HepG2 (cell line): ENCODE data around the gene AHSP. TPM values are rescaled to one million over a fixed set of nuclear protein-coding genes. Genes with fewer than 3 reads are reported as not detected.

Experiments
- CEBPG ChIP-seq: IDR thresholded peaks from 2 replicates; pipeline ENCODE4 v1.6.1; 2016
- ETV6 ChIP-seq: sonication (generic); formaldehyde crosslinking; conservative IDR thresholded peaks from 2 replicates; pipeline ENCODE4 v1.4.0; 2020; ENCODE audit warnings: missing genetic modification reagents
- FOXP4 ChIP-seq: sonication (generic); formaldehyde crosslinking; IDR thresholded peaks from 2 replicates; pipeline ENCODE4 v1.4.0; 2020; ENCODE audit warnings: missing genetic modification reagents
- HDAC6 ChIP-seq: fragments of 200-600 bp; sonication (generic); IDR thresholded peaks from 2 replicates; pipeline ENCODE4 v1.7.0; 2017; ENCODE audit warnings: mild to moderate bottlenecking, antibody characterized with exemption, low read length, low read depth
- IKZF1 ChIP-seq: fragments of 450-650 bp; IDR thresholded peaks from 2 replicates; pipeline ENCODE4 v1.7.1; 2016
- JARID2 ChIP-seq: sonication (generic); formaldehyde crosslinking; IDR thresholded peaks from 2 replicates; pipeline ENCODE4 v1.8.1; 2023; ENCODE audit warnings: missing genetic modification reagents, inconsistent platforms; ENCODE audit not compliant: insufficient replicate concordance
- NKX3-1 ChIP-seq: sonication (generic); formaldehyde crosslinking; IDR thresholded peaks from 2 replicates; pipeline ENCODE4 v1.5.0; 2020; ENCODE audit warnings: missing genetic modification reagents
- PCBP2 ChIP-seq: fragments of 200-400 bp; formaldehyde crosslinking; optimal IDR thresholded peaks from 2 replicates; pipeline ENCODE3; 2018; ENCODE audit warnings: low read length, low read depth; ENCODE audit not compliant: poor library complexity, severe bottlenecking
- PREB ChIP-seq: sonication (generic); formaldehyde crosslinking; IDR thresholded peaks from 2 replicates; pipeline ENCODE4 v1.4.0; 2020; ENCODE audit warnings: missing genetic modification reagents
- RFXANK ChIP-seq: IDR thresholded peaks from 2 replicates; pipeline ENCODE4 v1.6.1; 2016
- TP53 ChIP-seq: sonication (generic); formaldehyde crosslinking; conservative IDR thresholded peaks from 2 replicates; pipeline ENCODE4 v1.4.0; 2020; ENCODE audit warnings: missing genetic modification reagents
- ZNF292 ChIP-seq: sonication (generic); formaldehyde crosslinking; IDR thresholded peaks from 2 replicates; pipeline ENCODE4 v1.8.1; 2022; ENCODE audit warnings: mild to moderate bottlenecking, low read depth, missing genetic modification reagents, borderline replicate concordance
- ZNF446 ChIP-seq: sonication (generic); formaldehyde crosslinking; IDR thresholded peaks from 2 replicates; pipeline ENCODE4 v1.5.0; 2020; ENCODE audit warnings: mild to moderate bottlenecking, missing genetic modification reagents
- ZNF780A ChIP-seq: sonication (generic); formaldehyde crosslinking; IDR thresholded peaks from 2 replicates; pipeline ENCODE4 v1.8.0; 2022; ENCODE audit warnings: mild to moderate bottlenecking, missing genetic modification reagents, moderate library complexity
- ZSCAN12 ChIP-seq: sonication (generic); formaldehyde crosslinking; IDR thresholded peaks from 2 replicates; pipeline ENCODE4 v1.9.0; 2021; ENCODE audit warnings: mild to moderate bottlenecking, missing genetic modification reagents
- polyA plus RNA-seq, 8 experiments: library from polyadenylated mRNA; depleted of rRNA in 3 of 8; stranded (reverse) in 7 of 8; unstranded in 1 of 8; fragments of >200 nt; fragmentation: Illumina TruSeq in 4 of 8; extraction: Trizol in 4 of 8; gene quantifications; 2 replicates each; pipeline versions ENCODE4 v1.2.1 to v1.2.3, GENCODE V29; 2011 to 2016; ENCODE audit warnings: low read depth in 4 of 8, missing spikeins in 1 of 8, mixed read lengths in 1 of 8; ENCODE audit not compliant: insufficient read depth in 1 of 8
- total RNA-seq, 5 experiments: library from RNA; depleted of rRNA; stranded (reverse); fragments of >200 nt; fragmentation: Illumina TruSeq; extraction: Trizol; gene quantifications; 2 replicates each; pipeline ENCODE4 v1.2.3, GENCODE V29; 2016; ENCODE audit warnings: low read depth in 1 of 5
- TF ChIP-seq, protein P1 (sequence below): sonication (generic); formaldehyde crosslinking; IDR thresholded peaks from 2 replicates; pipeline ENCODE4 v1.4.0; 2020; ENCODE audit warnings: mild to moderate bottlenecking, missing genetic modification reagents
- TF ChIP-seq, protein P2 (sequence below): sonication (generic); formaldehyde crosslinking; IDR thresholded peaks from 2 replicates; pipeline ENCODE4 v1.4.0; 2020; ENCODE audit warnings: mild to moderate bottlenecking, missing genetic modification reagents
- TF ChIP-seq, protein P3 (sequence below): sonication (generic); formaldehyde crosslinking; IDR thresholded peaks from 2 replicates; pipeline ENCODE4 v1.8.0; 2022; ENCODE audit warnings: mild to moderate bottlenecking, missing genetic modification reagents

Gene AHSP
- total and polyA plus RNA-seq, 2 of the 13 experiments (the other 11 are each of a cell fraction or from before 2014, with no cell fraction given) = not detected

GRCh38 chr16:31484491-31485171, 43.1 kb upstream of the AHSP start (continued):
- no peak for TF ChIP-seq HDAC6
- TF ChIP-seq ETV6 (CRISPR knock-in tag) = no peak
- no peak; the same call in 1 of the 2 replicates for TF ChIP-seq CEBPG (CRISPR knock-in tag)
- no peak for TF ChIP-seq IKZF1
- no peak for TF ChIP-seq RFXANK (CRISPR knock-in tag)
- no peak for TF ChIP-seq ZSCAN12 (CRISPR knock-in tag)
- TF ChIP-seq, protein P1, sequence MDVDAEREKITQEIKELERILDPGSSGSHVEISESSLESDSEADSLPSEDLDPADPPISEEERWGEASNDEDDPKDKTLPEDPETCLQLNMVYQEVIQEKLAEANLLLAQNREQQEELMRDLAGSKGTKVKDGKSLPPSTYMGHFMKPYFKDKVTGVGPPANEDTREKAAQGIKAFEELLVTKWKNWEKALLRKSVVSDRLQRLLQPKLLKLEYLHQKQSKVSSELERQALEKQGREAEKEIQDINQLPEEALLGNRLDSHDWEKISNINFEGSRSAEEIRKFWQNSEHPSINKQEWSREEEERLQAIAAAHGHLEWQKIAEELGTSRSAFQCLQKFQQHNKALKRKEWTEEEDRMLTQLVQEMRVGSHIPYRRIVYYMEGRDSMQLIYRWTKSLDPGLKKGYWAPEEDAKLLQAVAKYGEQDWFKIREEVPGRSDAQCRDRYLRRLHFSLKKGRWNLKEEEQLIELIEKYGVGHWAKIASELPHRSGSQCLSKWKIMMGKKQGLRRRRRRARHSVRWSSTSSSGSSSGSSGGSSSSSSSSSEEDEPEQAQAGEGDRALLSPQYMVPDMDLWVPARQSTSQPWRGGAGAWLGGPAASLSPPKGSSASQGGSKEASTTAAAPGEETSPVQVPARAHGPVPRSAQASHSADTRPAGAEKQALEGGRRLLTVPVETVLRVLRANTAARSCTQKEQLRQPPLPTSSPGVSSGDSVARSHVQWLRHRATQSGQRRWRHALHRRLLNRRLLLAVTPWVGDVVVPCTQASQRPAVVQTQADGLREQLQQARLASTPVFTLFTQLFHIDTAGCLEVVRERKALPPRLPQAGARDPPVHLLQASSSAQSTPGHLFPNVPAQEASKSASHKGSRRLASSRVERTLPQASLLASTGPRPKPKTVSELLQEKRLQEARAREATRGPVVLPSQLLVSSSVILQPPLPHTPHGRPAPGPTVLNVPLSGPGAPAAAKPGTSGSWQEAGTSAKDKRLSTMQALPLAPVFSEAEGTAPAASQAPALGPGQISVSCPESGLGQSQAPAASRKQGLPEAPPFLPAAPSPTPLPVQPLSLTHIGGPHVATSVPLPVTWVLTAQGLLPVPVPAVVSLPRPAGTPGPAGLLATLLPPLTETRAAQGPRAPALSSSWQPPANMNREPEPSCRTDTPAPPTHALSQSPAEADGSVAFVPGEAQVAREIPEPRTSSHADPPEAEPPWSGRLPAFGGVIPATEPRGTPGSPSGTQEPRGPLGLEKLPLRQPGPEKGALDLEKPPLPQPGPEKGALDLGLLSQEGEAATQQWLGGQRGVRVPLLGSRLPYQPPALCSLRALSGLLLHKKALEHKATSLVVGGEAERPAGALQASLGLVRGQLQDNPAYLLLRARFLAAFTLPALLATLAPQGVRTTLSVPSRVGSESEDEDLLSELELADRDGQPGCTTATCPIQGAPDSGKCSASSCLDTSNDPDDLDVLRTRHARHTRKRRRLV (CRISPR knock-in tag) = no peak
- TF ChIP-seq, protein P2, sequence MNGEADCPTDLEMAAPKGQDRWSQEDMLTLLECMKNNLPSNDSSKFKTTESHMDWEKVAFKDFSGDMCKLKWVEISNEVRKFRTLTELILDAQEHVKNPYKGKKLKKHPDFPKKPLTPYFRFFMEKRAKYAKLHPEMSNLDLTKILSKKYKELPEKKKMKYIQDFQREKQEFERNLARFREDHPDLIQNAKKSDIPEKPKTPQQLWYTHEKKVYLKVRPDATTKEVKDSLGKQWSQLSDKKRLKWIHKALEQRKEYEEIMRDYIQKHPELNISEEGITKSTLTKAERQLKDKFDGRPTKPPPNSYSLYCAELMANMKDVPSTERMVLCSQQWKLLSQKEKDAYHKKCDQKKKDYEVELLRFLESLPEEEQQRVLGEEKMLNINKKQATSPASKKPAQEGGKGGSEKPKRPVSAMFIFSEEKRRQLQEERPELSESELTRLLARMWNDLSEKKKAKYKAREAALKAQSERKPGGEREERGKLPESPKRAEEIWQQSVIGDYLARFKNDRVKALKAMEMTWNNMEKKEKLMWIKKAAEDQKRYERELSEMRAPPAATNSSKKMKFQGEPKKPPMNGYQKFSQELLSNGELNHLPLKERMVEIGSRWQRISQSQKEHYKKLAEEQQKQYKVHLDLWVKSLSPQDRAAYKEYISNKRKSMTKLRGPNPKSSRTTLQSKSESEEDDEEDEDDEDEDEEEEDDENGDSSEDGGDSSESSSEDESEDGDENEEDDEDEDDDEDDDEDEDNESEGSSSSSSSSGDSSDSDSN (CRISPR knock-in tag) = peak; percentile 87
- peak; percentile 93; the same call in 1 of the 2 replicates for TF ChIP-seq ZNF292
- TF ChIP-seq, protein P3, sequence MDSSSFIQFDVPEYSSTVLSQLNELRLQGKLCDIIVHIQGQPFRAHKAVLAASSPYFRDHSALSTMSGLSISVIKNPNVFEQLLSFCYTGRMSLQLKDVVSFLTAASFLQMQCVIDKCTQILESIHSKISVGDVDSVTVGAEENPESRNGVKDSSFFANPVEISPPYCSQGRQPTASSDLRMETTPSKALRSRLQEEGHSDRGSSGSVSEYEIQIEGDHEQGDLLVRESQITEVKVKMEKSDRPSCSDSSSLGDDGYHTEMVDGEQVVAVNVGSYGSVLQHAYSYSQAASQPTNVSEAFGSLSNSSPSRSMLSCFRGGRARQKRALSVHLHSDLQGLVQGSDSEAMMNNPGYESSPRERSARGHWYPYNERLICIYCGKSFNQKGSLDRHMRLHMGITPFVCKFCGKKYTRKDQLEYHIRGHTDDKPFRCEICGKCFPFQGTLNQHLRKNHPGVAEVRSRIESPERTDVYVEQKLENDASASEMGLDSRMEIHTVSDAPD = no peak; the same call in 1 of the 2 replicates
- 0 out of 2 replicates have a peak, but pooled peaks have one; percentile 31 for TF ChIP-seq ZNF780A (CRISPR knock-in tag)
- peak; percentile 69 for TF ChIP-seq FOXP4
- no peak for TF ChIP-seq PREB (CRISPR knock-in tag)
- TF ChIP-seq PCBP2 = no peak
- TF ChIP-seq NKX3-1 (CRISPR knock-in tag) = no peak; the same call in 1 of the 2 replicates
- TF ChIP-seq JARID2 (CRISPR knock-in tag) = no peak
- no peak for TF ChIP-seq ZNF446
- 0 out of 2 replicates have a peak, but pooled peaks have one; percentile 47 for TF ChIP-seq TP53
